ENCODE data around the gene DENND2C. TPM values are rescaled to one million over a fixed set of nuclear protein-coding genes. Genes with fewer than 3 reads are reported as not detected.

Gene DENND2C
- total RNA-seq, 2 donors from 2014 or later = 25.6 to 40.3 TPM

DNA sequence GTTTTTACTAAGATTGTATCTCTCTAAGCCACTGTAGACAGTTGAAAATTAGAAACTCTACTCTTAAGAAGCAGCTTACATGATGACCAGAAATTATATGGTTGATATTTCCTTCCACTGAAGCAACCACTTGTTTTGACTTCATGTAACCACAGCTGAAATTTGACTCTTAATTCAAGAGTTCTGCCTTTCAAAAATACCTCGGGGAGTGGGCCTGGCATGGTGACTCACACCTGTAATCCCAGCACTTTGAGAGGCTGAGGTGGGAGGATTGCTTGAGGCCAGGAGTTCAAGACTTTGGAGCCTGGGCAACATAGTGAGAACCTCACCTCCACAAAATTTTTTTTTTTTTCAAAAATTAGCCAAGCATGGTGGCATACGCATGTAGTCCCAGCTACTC lies 21.2 kb upstream of the DENND2C start:
- no peak overlapping the region for H3K4me3 Mint-ChIP-seq
- Histone ChIP-seq H3K9me3 (ENCODE audit: control insufficient read depth, low read length) (no peaks in the 10 kb centered on the region), H3K9ac (ENCODE audit: extremely low read depth, low read length, poor library complexity, severe bottlenecking) (no peak overlapping the region), H3K36me3 (ENCODE audit: control insufficient read depth, insufficient read depth, low read length) (no peaks in the 10 kb centered on the region), H3K27ac (ENCODE audit: low read depth, low read length) (no peak overlapping the region), H3K4me1 (ENCODE audit: control insufficient read depth, insufficient read depth, low read length) (peaks cover 6% of the 10 kb centered on the region), H3K4me3 (ENCODE audit: low read length) (no peak overlapping the region), H3K27me3 (ENCODE audit: control insufficient read depth, insufficient read depth, low read length, poor library complexity, severe bottlenecking) (peaks cover 22% of the 10 kb centered on the region)
- no peak overlapping the region for H3K27ac Mint-ChIP-seq
- no peak for DNase-seq
- H3K36me3 Mint-ChIP-seq (ENCODE audit: low read depth) = no peaks in the 10 kb centered on the region
- WGBS, 2 experiments (ENCODE audit: insufficient coverage in 1 of 2, insufficient read length in 1 of 2) = 83 to 86% methylated on average over 1 to 2 of the region's 2 CpGs
- H3K27me3 Mint-ChIP-seq (ENCODE audit: insufficient read depth) = peaks cover 39% of the 10 kb centered on the region
- H3K4me1 Mint-ChIP-seq = peaks cover 7% of the 10 kb centered on the region
- TF ChIP-seq, protein P1, sequence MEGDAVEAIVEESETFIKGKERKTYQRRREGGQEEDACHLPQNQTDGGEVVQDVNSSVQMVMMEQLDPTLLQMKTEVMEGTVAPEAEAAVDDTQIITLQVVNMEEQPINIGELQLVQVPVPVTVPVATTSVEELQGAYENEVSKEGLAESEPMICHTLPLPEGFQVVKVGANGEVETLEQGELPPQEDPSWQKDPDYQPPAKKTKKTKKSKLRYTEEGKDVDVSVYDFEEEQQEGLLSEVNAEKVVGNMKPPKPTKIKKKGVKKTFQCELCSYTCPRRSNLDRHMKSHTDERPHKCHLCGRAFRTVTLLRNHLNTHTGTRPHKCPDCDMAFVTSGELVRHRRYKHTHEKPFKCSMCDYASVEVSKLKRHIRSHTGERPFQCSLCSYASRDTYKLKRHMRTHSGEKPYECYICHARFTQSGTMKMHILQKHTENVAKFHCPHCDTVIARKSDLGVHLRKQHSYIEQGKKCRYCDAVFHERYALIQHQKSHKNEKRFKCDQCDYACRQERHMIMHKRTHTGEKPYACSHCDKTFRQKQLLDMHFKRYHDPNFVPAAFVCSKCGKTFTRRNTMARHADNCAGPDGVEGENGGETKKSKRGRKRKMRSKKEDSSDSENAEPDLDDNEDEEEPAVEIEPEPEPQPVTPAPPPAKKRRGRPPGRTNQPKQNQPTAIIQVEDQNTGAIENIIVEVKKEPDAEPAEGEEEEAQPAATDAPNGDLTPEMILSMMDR (conservative IDR thresholded peaks at IDR 0.05) = no peak
- no peaks in the 10 kb centered on the region for H3K9me3 Mint-ChIP-seq

DNA sequence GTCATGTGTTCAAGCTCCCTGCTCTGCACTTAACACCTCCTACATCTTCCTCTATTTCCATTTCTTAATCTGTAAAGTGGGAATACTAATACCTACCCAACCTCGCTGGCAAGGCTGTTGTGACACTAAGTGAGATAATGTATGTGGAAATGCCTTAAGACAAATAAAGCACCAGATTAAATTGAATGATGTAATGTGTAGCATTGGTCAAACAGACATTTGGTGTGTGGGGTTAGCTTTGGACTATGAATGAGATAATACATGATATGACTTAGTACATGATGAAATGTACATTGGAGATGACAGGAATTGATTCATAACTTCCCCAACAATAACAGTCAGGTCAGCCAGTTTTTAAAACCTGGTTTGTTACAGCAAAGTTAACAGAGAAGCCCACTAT lies 20.3 kb upstream of the DENND2C start:
- 79% methylated on average over 1 of the region's 1 CpG; no CpG with 5 or more reads in 1 of the 2 experiments for WGBS, 2 experiments (ENCODE audit: insufficient coverage in 1 of 2, insufficient read length in 1 of 2)
- H3K4me3 Mint-ChIP-seq = no peak overlapping the region
- H3K9me3 Mint-ChIP-seq = no peaks in the 10 kb centered on the region
- Histone ChIP-seq H3K4me1 (ENCODE audit: control insufficient read depth, insufficient read depth, low read length) (no peaks in the 10 kb centered on the region), H3K4me3 (ENCODE audit: low read length) (no peak overlapping the region), H3K9ac (ENCODE audit: extremely low read depth, low read length, poor library complexity, severe bottlenecking) (no peak overlapping the region), H3K36me3 (ENCODE audit: control insufficient read depth, insufficient read depth, low read length) (no peaks in the 10 kb centered on the region), H3K9me3 (ENCODE audit: control insufficient read depth, low read length) (no peaks in the 10 kb centered on the region), H3K27ac (ENCODE audit: low read depth, low read length) (no peak overlapping the region), H3K27me3 (ENCODE audit: control insufficient read depth, insufficient read depth, low read length, poor library complexity, severe bottlenecking) (peaks cover 31% of the 10 kb centered on the region)
- no peak overlapping the region for H3K27ac Mint-ChIP-seq
- H3K36me3 Mint-ChIP-seq (ENCODE audit: low read depth) = no peaks in the 10 kb centered on the region
- peaks cover 46% of the 10 kb centered on the region for H3K27me3 Mint-ChIP-seq (ENCODE audit: insufficient read depth)
- DNase-seq = no peak
- TF ChIP-seq, protein P1 (conservative IDR thresholded peaks at IDR 0.05) = no peak
- H3K4me1 Mint-ChIP-seq = no peaks in the 10 kb centered on the region

DNA sequence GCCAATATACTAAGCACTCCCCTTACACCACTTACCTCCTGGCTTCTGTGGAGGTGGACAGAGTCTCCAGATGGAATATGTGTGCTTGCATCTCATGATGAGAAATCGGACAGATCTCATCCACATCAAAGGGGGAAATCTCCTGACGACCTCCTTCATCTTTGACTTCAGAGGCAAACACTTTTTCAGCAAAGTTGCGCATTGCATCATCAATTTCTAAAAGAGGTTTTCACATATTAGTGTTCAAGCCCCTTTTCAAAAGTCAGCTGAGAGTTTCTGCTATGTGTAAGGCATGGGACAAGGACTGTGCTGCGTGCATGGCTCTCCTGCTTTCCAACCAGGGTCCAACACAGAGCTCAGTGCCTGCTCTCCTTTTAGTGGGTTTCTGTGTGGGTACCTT lies 18.7 kb upstream of the DENND2C start:
- no peak for DNase-seq
- Histone ChIP-seq H3K27ac (ENCODE audit: low read depth, low read length) (no peak overlapping the region), H3K27me3 (ENCODE audit: control insufficient read depth, insufficient read depth, low read length, poor library complexity, severe bottlenecking) (peaks cover 32% of the 10 kb centered on the region), H3K4me1 (ENCODE audit: control insufficient read depth, insufficient read depth, low read length) (no peaks in the 10 kb centered on the region), H3K9ac (ENCODE audit: extremely low read depth, low read length, poor library complexity, severe bottlenecking) (no peak overlapping the region), H3K36me3 (ENCODE audit: control insufficient read depth, insufficient read depth, low read length) (no peaks in the 10 kb centered on the region), H3K4me3 (ENCODE audit: low read length) (no peak overlapping the region), H3K9me3 (ENCODE audit: control insufficient read depth, low read length) (no peaks in the 10 kb centered on the region)
- no peaks in the 10 kb centered on the region for H3K9me3 Mint-ChIP-seq
- H3K27me3 Mint-ChIP-seq (ENCODE audit: insufficient read depth) = peaks cover 49% of the 10 kb centered on the region
- H3K36me3 Mint-ChIP-seq (ENCODE audit: low read depth) = no peaks in the 10 kb centered on the region
- peaks cover 5% of the 10 kb centered on the region for H3K4me1 Mint-ChIP-seq
- WGBS, 2 experiments (ENCODE audit: insufficient coverage in 1 of 2, insufficient read length in 1 of 2) = 86 to 88% methylated on average over 4 of the region's 4 CpGs
- H3K4me3 Mint-ChIP-seq = no peak overlapping the region
- H3K27ac Mint-ChIP-seq = no peak overlapping the region
- TF ChIP-seq, protein P1 (conservative IDR thresholded peaks at IDR 0.05) = no peak

Measured in endodermal cell (in vitro differentiated cells).